K562 (cell line): ENCODE data around the gene IFNGR1. TPM values are rescaled to one million over a fixed set of nuclear protein-coding genes. Genes with fewer than 3 reads are reported as not detected.

Experiments
- DMBX1 ChIP-seq: fragments of 250-450 bp; sonication (Bioruptor Pico); IDR thresholded peaks from 2 replicates; pipeline ENCODE4 v1.8.0; 2022; ENCODE audit warnings: inconsistent platforms, mild to moderate bottlenecking, moderate library complexity, borderline replicate concordance
- E2F3 ChIP-seq: fragments of 250-450 bp; sonication (Bioruptor Pico); IDR thresholded peaks from 2 replicates; pipeline ENCODE4 v1.4.0; 2020; ENCODE audit warnings: mild to moderate bottlenecking
- EP400 ChIP-seq: fragments of 450-650 bp; IDR thresholded peaks from 2 replicates; pipeline ENCODE4 v1.6.1; 2017; ENCODE audit warnings: antibody characterized with exemption, mild to moderate bottlenecking, moderate library complexity
- ERF ChIP-seq: fragments of 450-650 bp; formaldehyde crosslinking; IDR thresholded peaks from 2 replicates; pipeline ENCODE4 v1.4.0; 2020; ENCODE audit warnings: mild to moderate bottlenecking, mixed read lengths
- GTF2A2 ChIP-seq: IDR thresholded peaks from 2 replicates; pipeline ENCODE4 v1.6.1; 2016; ENCODE audit warnings: mild to moderate bottlenecking, missing genetic modification characterization, missing compliant biosample characterization
- KLF1 ChIP-seq: fragments of 450-650 bp; IDR thresholded peaks from 2 replicates; pipeline ENCODE4 v1.6.1; 2016; ENCODE audit warnings: missing genetic modification characterization, missing compliant biosample characterization
- LEF1 ChIP-seq: fragments of 450-650 bp; IDR thresholded peaks from 2 replicates; pipeline ENCODE4 v1.6.1; 2016; ENCODE audit warnings: mild to moderate bottlenecking
- TAF15 ChIP-seq: fragments of 200-400 bp; formaldehyde crosslinking; IDR thresholded peaks from 2 replicates; pipeline ENCODE4 v1.6.1; 2017; ENCODE audit warnings: mild to moderate bottlenecking, low read depth, low read length, moderate library complexity
- TEAD4 ChIP-seq, 2 experiments: sonication (generic) in 1 of 2; formaldehyde crosslinking in 1 of 2; IDR thresholded peaks; 2 replicates each; pipeline versions ENCODE4 v1.6.1 to v1.8.0; 2012 to 2022; ENCODE audit warnings: borderline replicate concordance in 1 of 2, inconsistent platforms in 1 of 2, low read length in 1 of 2, mild to moderate bottlenecking in 1 of 2, missing genetic modification reagents in 1 of 2
- VEZF1 ChIP-seq: fragments of 200-800 bp; sonication (Bioruptor generic); IDR thresholded peaks from 2 replicates; pipeline ENCODE4 v1.6.1; 2017; ENCODE audit warnings: missing genetic modification characterization, missing compliant biosample characterization
- YBX1 ChIP-seq: fragments of 450-650 bp; IDR thresholded peaks from 2 replicates; pipeline ENCODE4 v1.7.1; 2016; ENCODE audit warnings: mild to moderate bottlenecking
- ZNF354B ChIP-seq: fragments of 250-450 bp; sonication (Bioruptor Pico); IDR thresholded peaks from 2 replicates; pipeline ENCODE4 v1.4.0; 2020
- polyA plus RNA-seq, 8 experiments: library from polyadenylated mRNA; depleted of rRNA in 4 of 8; stranded (reverse) in 5 of 8; unstranded in 3 of 8; fragments of >200 nt; fragmentation: Nextera tagmentation in 2 of 8; fragmentation: Illumina TruSeq in 1 of 8; extraction: Ambion mirVana in 2 of 8; extraction: Trizol in 1 of 8; gene quantifications; 2 replicates each; pipeline versions ENCODE4 v1.2.1 to v1.2.3, GENCODE V29; 2011 to 2014; ENCODE audit warnings: inconsistent platforms in 1 of 8, missing spikeins in 1 of 8
- total RNA-seq, 7 experiments: library from RNA; depleted of rRNA in 6 of 7; stranded (reverse); fragments of >200 nt in 6 of 7; fragmentation: Illumina TruSeq in 2 of 7; extraction: Trizol in 2 of 7; gene quantifications; 2 replicates each; pipeline versions ENCODE4 v1.2.1 to v1.2.3, GENCODE V29; 2011 to 2021; ENCODE audit warnings: low replicate concordance in 1 of 7
- TF ChIP-seq, protein P1 (sequence below): fragments of 450-650 bp; conservative IDR thresholded peaks from 2 replicates; pipeline ENCODE4 v1.6.1; 2016; ENCODE audit warnings: missing genetic modification characterization, low read depth, mild to moderate bottlenecking, missing compliant biosample characterization, moderate library complexity
- TF ChIP-seq, protein P2 (sequence below): fragments of 450-650 bp; formaldehyde crosslinking; IDR thresholded peaks from 2 replicates; pipeline ENCODE4 v1.4.0; 2020; ENCODE audit warnings: mild to moderate bottlenecking, moderate library complexity
- TF ChIP-seq, protein P3 (sequence below): fragments of 450-650 bp; IDR thresholded peaks from 2 replicates; pipeline ENCODE4 v1.6.1; 2016; ENCODE audit warnings: low read depth

Gene IFNGR1
- total and polyA plus RNA-seq, 9 of the 15 experiments (the other 6 are each of a cell fraction or from before 2014, with no cell fraction given) = 14.7 to 47.0 (median 26.7) TPM

DNA sequence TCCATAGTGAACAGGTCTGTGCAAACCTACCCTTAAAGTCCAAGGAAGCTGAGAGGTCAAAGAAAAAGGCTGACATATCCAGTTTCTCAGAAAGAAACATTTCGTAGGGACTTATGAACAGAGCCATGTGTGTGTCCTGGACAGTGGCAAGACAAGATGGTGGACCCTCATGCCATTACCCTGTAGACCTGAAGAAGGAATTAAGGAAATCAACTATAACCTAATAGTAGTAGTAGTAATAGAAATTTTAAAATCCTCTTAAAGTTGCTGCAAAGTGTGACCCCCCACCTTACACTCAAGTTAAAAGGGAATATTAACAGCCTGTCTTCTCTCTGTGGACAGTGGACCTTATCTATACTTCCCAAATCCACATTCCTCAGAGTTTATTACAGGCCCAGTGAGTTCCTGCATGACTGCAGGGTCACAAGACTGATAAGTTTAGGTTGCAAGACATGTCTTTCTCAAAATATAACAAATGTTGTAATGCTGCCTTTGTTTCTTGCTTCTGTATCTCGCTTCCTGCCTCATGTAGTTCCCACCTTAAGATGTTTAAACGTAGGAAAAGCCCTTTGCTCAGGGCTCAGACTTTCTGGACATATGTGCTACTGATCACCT lies 56.4 kb downstream of the IFNGR1 start (continued):
- TF ChIP-seq, protein P1, sequence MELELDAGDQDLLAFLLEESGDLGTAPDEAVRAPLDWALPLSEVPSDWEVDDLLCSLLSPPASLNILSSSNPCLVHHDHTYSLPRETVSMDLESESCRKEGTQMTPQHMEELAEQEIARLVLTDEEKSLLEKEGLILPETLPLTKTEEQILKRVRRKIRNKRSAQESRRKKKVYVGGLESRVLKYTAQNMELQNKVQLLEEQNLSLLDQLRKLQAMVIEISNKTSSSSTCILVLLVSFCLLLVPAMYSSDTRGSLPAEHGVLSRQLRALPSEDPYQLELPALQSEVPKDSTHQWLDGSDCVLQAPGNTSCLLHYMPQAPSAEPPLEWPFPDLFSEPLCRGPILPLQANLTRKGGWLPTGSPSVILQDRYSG = peak; percentile 44; the same call in 1 of the 2 replicates
- TF ChIP-seq ERF (CRISPR knock-in tag) (0 out of 2 replicates have a peak, but pooled peaks have one; percentile 14), E2F3 (CRISPR knock-in tag) (no peak), ZNF354B (CRISPR knock-in tag) (peak; percentile 40; the same call in 1 of the 2 replicates), VEZF1 (peak; percentile 18; the same call in 1 of the 2 replicates), EP400 (0 out of 2 replicates have a peak, but pooled peaks have one; percentile 27), GTF2A2 (0 out of 2 replicates have a peak, but pooled peaks have one; percentile 39), KLF1 (tag) (no peak), LEF1 (peak; percentile 75; the same call in 1 of the 2 replicates), TAF15 (no peak), YBX1 (no peak), TEAD4 (IDR thresholded peaks at IDR 0.05; ENCODE audit: low read length) (peak; percentile 62), TEAD4 (CRISPR knock-in tag; IDR thresholded peaks at IDR 0.05; ENCODE audit: borderline replicate concordance) (no peak), DMBX1 (CRISPR knock-in tag) (peak; percentile 46; the same call in 1 of the 2 replicates)
- TF ChIP-seq, protein P2, sequence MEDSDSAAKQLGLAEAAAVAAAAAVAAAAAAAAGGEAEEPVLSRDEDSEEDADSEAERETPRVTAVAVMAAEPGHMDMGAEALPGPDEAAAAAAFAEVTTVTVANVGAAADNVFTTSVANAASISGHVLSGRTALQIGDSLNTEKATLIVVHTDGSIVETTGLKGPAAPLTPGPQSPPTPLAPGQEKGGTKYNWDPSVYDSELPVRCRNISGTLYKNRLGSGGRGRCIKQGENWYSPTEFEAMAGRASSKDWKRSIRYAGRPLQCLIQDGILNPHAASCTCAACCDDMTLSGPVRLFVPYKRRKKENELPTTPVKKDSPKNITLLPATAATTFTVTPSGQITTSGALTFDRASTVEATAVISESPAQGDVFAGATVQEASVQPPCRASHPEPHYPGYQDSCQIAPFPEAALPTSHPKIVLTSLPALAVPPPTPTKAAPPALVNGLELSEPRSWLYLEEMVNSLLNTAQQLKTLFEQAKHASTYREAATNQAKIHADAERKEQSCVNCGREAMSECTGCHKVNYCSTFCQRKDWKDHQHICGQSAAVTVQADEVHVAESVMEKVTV (CRISPR knock-in tag) = 0 out of 2 replicates have a peak, but pooled peaks have one; percentile 4
- TF ChIP-seq, protein P3, sequence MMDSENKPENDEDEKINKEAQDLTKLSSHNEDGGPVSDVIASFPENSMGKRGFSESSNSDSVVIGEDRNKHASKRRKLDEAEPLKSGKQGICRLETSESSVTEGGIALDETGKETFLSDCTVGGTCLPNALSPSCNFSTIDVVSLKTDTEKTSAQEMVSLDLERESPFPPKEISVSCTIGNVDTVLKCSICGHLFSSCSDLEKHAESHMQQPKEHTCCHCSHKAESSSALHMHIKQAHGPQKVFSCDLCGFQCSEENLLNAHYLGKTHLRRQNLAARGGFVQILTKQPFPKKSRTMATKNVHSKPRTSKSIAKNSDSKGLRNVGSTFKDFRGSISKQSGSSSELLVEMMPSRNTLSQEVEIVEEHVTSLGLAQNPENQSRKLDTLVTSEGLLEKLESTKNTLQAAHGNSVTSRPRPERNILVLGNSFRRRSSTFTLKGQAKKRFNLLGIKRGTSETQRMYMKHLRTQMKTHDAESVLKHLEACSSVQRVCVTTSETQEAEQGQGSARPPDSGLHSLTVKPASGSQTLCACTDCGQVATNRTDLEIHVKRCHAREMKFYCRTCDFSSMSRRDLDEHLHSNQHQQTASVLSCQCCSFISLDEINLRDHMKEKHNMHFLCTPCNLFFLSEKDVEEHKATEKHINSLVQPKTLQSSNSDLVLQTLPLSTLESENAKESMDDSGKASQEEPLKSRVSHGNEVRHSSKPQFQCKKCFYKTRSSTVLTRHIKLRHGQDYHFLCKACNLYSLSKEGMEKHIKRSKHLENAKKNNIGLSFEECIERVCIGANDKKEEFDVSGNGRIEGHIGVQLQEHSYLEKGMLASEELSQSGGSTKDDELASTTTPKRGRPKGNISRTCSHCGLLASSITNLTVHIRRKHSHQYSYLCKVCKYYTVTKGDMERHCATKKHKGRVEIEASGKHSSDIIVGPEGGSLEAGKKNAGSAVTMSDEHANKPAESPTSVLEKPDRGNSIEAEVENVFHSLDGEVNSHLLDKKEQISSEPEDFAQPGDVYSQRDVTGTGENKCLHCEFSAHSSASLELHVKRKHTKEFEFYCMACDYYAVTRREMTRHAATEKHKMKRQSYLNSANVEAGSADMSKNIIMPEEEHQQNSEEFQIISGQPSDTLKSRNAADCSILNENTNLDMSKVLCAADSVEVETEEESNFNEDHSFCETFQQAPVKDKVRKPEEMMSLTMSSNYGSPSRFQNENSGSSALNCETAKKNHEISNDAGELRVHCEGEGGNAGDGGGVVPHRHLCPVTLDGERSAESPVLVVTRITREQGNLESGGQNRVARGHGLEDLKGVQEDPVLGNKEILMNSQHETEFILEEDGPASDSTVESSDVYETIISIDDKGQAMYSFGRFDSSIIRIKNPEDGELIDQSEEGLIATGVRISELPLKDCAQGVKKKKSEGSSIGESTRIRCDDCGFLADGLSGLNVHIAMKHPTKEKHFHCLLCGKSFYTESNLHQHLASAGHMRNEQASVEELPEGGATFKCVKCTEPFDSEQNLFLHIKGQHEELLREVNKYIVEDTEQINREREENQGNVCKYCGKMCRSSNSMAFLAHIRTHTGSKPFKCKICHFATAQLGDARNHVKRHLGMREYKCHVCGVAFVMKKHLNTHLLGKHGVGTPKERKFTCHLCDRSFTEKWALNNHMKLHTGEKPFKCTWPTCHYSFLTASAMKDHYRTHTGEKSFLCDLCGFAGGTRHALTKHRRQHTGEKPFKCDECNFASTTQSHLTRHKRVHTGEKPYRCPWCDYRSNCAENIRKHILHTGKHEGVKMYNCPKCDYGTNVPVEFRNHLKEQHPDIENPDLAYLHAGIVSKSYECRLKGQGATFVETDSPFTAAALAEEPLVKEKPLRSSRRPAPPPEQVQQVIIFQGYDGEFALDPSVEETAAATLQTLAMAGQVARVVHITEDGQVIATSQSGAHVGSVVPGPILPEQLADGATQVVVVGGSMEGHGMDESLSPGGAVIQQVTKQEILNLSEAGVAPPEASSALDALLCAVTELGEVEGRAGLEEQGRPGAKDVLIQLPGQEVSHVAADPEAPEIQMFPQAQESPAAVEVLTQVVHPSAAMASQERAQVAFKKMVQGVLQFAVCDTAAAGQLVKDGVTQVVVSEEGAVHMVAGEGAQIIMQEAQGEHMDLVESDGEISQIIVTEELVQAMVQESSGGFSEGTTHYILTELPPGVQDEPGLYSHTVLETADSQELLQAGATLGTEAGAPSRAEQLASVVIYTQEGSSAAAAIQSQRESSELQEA = no peak
